Left lung (tissue), 10 donors: Measurements from ENCODE around the gene SGPP1. TPM values are rescaled to one million over a fixed set of nuclear protein-coding genes. Genes with fewer than 3 reads are reported as not detected.
"Not testable (repeated sequence)": the region's sequence is repeated elsewhere in the genome, so short reads cannot be mapped to it uniquely, and the experiment has no call there.

Experiments used
- ATAC-seq: fragments of 200-7000 bp; cut with Tn5 transposase; one replicate; pipeline ENCODE4 v1.9.1; 2020; ENCODE audit warnings: moderate library complexity
- DNase-seq, 4 donors: peaks; one replicate each; pipeline ENCODE4 v3.0.0-alpha.2; 2013 to 2020
- H3K27ac ChIP-seq, 2 donors: fragments of 200-600 bp; sonication (generic) in 1 of 2; one replicate each; pipeline versions ENCODE4 v1.5.0 to v1.8.0; 2020 to 2021
- H3K27me3 ChIP-seq, 2 donors: fragments of 200-600 bp; sonication (generic) in 1 of 2; one replicate each; pipeline versions ENCODE4 v1.5.0 to v1.8.0; 2020 to 2021
- H3K36me3 ChIP-seq, 2 donors: fragments of 200-600 bp; sonication (generic) in 1 of 2; one replicate each; pipeline versions ENCODE4 v1.5.0 to v1.8.0; 2020 to 2021
- H3K4me1 ChIP-seq, 2 donors: fragments of 200-600 bp; one replicate each; pipeline ENCODE4 v1.8.0; 2021
- H3K4me3 ChIP-seq, 2 donors: fragments of 200-600 bp; sonication (generic) in 1 of 2; one replicate each; pipeline versions ENCODE4 v1.5.0 to v1.8.0; 2020 to 2021; ENCODE audit warnings: mild to moderate bottlenecking in 1 of 2
- H3K9me3 ChIP-seq, 2 donors: fragments of 200-600 bp; sonication (generic) in 1 of 2; one replicate each; pipeline versions ENCODE4 v1.5.0 to v1.8.0; 2020 to 2021
- intact Hi-C, 2 donors: fragments of 100-400 bp; cut with DNase I; formaldehyde crosslinking; loops; one replicate each; pipeline versions ENCODE4 v1.11.2 to v1.14.2; 2022
- polyA plus RNA-seq, 6 donors: library from polyadenylated mRNA; unstranded; fragments of 120-200 nt; gene quantifications; one replicate each; pipeline ENCODE4 v1.2.1, GENCODE V29; 2013; ENCODE audit not compliant: insufficient read length in 6 of 6
- total RNA-seq, 2 donors: library from RNA; stranded (reverse); fragmentation: NEBNext Ultra II Directional; extraction: Animal tissue kit (Norgen Biotek cat#: 25700); gene quantifications; one replicate each; pipeline ENCODE4 v1.2.1, GENCODE V29; 2021
- TF ChIP-seq, protein P1 (sequence below), 2 donors: fragments of 200-600 bp; sonication (generic) in 1 of 2; IDR thresholded peaks; one replicate each; pipeline versions ENCODE4 v1.5.0 to v1.8.0; 2021; ENCODE audit warnings: antibody characterized with exemption in 2 of 2
- donor health status: DM: no; HTN: yes; CAD: no.
- donor health status: DM: no; HTN: no; CAD: no.

SGPP1 gene
- total and polyA plus RNA-seq, 8 donors, result 19.4 to 26.3 (median 21.5) TPM

DNA sequence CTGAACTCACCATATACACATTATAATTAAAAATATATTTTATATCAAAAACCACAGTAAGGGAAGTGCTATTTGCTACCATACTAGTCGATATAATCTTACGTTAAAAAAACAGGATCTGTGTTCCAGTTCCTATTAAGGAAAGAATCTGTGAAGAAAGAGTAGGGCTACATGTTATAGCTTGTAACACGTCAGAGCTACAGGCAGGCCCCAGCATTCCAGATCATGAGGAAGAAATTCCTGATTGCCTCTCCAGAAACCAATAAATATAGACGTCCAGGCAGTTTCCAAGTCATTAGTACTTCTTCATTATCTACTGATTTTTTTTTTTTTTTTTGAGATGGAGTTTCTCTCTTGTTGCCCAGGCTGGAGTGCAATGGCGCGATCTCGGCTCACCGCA, 20.6 kb downstream of the SGPP1 start:
- TF ChIP-seq, protein P1, sequence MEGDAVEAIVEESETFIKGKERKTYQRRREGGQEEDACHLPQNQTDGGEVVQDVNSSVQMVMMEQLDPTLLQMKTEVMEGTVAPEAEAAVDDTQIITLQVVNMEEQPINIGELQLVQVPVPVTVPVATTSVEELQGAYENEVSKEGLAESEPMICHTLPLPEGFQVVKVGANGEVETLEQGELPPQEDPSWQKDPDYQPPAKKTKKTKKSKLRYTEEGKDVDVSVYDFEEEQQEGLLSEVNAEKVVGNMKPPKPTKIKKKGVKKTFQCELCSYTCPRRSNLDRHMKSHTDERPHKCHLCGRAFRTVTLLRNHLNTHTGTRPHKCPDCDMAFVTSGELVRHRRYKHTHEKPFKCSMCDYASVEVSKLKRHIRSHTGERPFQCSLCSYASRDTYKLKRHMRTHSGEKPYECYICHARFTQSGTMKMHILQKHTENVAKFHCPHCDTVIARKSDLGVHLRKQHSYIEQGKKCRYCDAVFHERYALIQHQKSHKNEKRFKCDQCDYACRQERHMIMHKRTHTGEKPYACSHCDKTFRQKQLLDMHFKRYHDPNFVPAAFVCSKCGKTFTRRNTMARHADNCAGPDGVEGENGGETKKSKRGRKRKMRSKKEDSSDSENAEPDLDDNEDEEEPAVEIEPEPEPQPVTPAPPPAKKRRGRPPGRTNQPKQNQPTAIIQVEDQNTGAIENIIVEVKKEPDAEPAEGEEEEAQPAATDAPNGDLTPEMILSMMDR (IDR thresholded peaks at IDR 0.05), result no peak
- Histone ChIP-seq H3K27me3 (no peaks in the 10 kb centered on the region), H3K4me3 (no peak overlapping the region), H3K4me1 (peaks cover 0 to 3% of the 10 kb centered on the region in 2 donors), H3K36me3 (no peaks in the 10 kb centered on the region), H3K9me3 (no peaks in the 10 kb centered on the region), H3K27ac (no peak overlapping the region)
- intact Hi-C loops, result no loop called here
- DNase-seq, result no peak
- ATAC-seq, result no peak

DNA sequence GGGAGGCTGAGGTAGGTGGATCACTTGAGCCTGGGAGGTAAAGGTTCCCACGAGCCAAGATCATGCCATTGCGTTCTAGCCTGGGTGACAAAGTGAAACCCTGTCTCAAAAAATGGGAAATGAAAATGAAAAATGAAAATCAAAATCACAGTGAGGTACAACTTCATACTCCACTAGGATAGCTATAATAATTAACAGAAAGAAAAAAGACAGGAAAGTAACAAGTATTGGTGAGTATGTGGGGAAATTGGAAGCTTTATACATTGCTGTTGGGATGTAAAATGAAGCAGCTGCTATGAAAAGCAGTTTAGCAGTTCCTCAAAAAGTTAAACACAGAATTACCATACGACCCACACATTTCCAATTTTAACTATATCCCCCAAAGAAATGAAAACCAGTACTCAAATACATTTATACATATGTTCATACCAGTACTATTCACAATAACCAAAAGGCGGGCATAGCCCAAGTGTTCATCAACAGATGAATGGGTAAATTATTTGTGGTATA, 22.2 kb downstream of the SGPP1 start:
- H3K4me3 ChIP-seq, result no peak overlapping the region
- H3K4me1 ChIP-seq, result peaks cover 0 to 3% of the 10 kb centered on the region in 2 donors
- no peak for DNase-seq
- no peaks in the 10 kb centered on the region for H3K27me3 ChIP-seq
- H3K9me3 ChIP-seq, result no peaks in the 10 kb centered on the region
- no peak for ATAC-seq
- intact Hi-C loops, result no loop called here
- TF ChIP-seq, protein P1 (IDR thresholded peaks at IDR 0.05), result no peak
- H3K36me3 ChIP-seq, result no peaks in the 10 kb centered on the region
- no peak overlapping the region for H3K27ac ChIP-seq

DNA sequence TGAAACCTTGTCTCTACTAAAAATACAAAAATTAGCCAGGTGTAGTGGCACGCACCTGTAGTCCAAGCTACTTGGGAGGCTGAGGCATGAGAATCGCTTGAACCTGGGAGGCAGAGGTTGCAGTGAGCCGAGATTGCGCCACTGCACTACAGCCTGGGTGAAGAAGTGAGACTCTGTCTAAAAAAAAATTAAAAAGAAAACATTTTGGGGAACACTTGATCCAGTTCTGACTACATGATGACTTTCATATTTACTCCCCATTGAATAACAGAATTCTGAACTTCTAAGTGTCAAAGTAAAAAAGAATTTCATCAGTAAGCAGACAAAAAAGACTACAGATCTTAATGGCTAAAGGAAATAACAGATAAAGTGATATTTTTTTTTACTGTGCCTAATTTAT, 25.3 kb downstream of the SGPP1 start:
- intact Hi-C loops, ATAC-seq, H3K4me1 ChIP-seq, H3K27me3 ChIP-seq, DNase-seq, H3K9me3 ChIP-seq, H3K4me3 ChIP-seq, H3K27ac ChIP-seq, H3K36me3 ChIP-seq: not testable (repeated sequence)

DNA sequence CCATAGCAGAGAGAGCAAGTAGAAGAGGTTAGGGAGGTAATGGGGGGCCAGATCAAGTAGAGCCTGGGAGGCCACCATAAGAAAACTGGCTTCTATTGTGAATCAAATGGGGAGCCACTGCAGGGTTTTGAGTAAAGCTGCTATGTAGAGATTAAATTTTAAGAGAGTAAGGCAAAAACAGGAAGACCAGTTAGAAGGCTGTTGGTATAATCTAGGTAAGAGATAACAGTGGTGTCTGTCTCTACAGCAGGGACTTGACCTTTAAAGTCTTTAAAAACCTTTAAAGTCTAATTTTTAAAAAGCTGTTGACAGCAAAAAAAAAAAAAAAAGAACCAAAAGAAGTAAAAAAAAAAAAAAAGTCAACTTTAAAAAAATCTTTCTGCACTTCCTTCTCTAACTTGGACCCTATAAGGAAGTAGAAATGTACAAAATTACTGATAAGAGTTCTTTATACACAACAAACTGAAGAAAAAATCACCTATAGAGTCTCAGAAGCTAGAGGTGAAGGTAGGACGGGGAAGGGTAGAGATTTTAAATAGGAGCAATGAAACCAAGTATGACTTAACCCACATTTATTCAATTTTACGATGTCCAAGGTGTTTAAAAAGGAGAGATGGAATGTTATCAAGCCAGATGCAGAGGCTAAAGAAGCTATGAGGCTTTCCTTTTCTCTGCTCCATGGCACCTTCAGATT, 26.1 kb downstream of the SGPP1 start:
- H3K27me3 ChIP-seq, result no peaks in the 10 kb centered on the region
- DNase-seq (no peak), ATAC-seq (no peak)
- intact Hi-C loops, result no loop called here
- no peak overlapping the region for H3K27ac ChIP-seq
- no peaks in the 10 kb centered on the region for H3K4me1 ChIP-seq
- no peaks in the 10 kb centered on the region for H3K36me3 ChIP-seq
- H3K4me3 ChIP-seq, result no peak overlapping the region
- TF ChIP-seq, protein P1 (IDR thresholded peaks at IDR 0.05), result no peak
- H3K9me3 ChIP-seq, result no peaks in the 10 kb centered on the region

DNA sequence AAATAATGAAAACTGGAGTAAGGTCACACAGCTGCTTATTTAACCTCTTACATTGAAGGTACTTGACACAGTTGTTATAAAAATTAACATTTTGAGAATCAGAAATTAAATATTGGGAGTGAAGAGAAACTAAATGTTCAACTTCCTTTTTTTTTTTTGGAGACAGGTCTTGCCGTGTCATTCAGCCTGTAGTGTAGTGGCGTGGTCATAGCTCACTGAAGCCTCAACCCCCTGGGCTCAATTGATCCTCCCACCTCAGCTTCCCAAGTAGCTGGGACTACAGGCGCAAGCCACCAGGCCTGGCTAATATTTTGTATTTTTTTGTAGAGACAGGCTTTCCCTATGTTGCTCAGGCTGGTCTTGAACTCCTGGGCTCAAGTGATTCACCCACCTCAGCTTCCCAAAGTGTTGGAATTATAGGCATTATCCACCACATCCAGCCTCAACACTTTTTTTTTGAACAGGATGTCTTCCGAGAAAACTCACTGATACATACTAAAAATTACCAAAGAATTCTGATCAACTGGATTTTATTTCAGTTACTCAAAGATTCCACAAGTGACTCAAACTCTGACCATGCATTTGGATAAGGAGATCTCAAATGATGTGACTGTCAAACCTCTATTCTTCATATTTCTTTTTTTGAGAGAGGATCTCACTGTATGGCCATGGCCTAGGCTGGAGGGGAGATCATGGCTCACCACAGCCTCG, 35.4 kb downstream of the SGPP1 start:
- no peak for DNase-seq
- TF ChIP-seq, protein P1 (IDR thresholded peaks at IDR 0.05), result no peak
- Histone ChIP-seq H3K27me3 (no peaks in the 10 kb centered on the region), H3K36me3 (no peaks in the 10 kb centered on the region), H3K4me1 (no peaks in the 10 kb centered on the region), H3K4me3 (no peak overlapping the region), H3K27ac (no peak overlapping the region), H3K9me3 (no peaks in the 10 kb centered on the region)
- ATAC-seq, result no peak
- intact Hi-C loops, result no loop called here
